WERI-Rb-1 (cell line): ENCODE measurements around the gene HCAR1.

Experiments
- DNase-seq: peaks from one replicate; pipeline ENCODE4 v3.0.0-alpha.2; 2020
- H3K27ac ChIP-seq: fragments of 250-450 bp; sonication (Bioruptor Pico); 2 replicates; pipeline ENCODE4 v1.5.1; 2020; ENCODE audit warnings: mild to moderate bottlenecking, moderate library complexity
- H3K27me3 ChIP-seq: fragments of 250-450 bp; sonication (Bioruptor Pico); 2 replicates; pipeline ENCODE4 v1.5.1; 2021; ENCODE audit warnings: mild to moderate bottlenecking, low read depth, moderate library complexity; ENCODE audit not compliant: insufficient read depth, severe bottlenecking
- H3K36me3 ChIP-seq: fragments of 250-450 bp; sonication (Bioruptor Pico); 2 replicates; pipeline ENCODE4 v1.5.1; 2020; ENCODE audit warnings: mild to moderate bottlenecking, moderate library complexity
- H3K4me3 ChIP-seq: 2 replicates; pipeline ENCODE4 v1.5.1; 2011; ENCODE audit warnings: low read depth, mild to moderate bottlenecking, control low read depth, low read length
- H3K9me3 ChIP-seq: fragments of 250-450 bp; sonication (Bioruptor Pico); 2 replicates; pipeline ENCODE4 v1.5.1; 2021; ENCODE audit warnings: mild to moderate bottlenecking, moderate library complexity; ENCODE audit not compliant: severe bottlenecking
- CTCF ChIP-seq: IDR thresholded peaks from 2 replicates; pipeline ENCODE4 v1.5.1; 2011; ENCODE audit warnings: low read depth, mild to moderate bottlenecking, control low read depth, inconsistent platforms, low read length

HCAR1 gene

GRCh38 chr12:122732611-122733010 lies 2.0 kb upstream of the HCAR1 start:
- TF ChIP-seq CTCF = no peak
- H3K4me3 ChIP-seq = no peak overlapping the region
- no peaks in the 10 kb centered on the region for H3K36me3 ChIP-seq
- H3K27ac ChIP-seq = no peak overlapping the region
- no peaks in the 10 kb centered on the region for H3K9me3 ChIP-seq
- H3K27me3 ChIP-seq = no peaks in the 10 kb centered on the region
- DNase-seq = no peak

- no peak for TF ChIP-seq CTCF
Measured at GRCh38 chr12:122732170-122732569, 1.5 kb upstream of the HCAR1 start.

GRCh38 chr12:122729583-122730214 lies 945 bp downstream of the HCAR1 start:
- TF ChIP-seq CTCF = no peak
- DNase-seq = no peak
- Histone ChIP-seq H3K36me3 (no peaks in the 10 kb centered on the region), H3K27me3 (no peaks in the 10 kb centered on the region), H3K27ac (no peak overlapping the region), H3K9me3 (no peaks in the 10 kb centered on the region), H3K4me3 (no peak overlapping the region)

More at GRCh38 chr12:122732170-122732569, 1.5 kb upstream of the HCAR1 start:
- Histone ChIP-seq H3K36me3 (no peaks in the 10 kb centered on the region), H3K27ac (no peak overlapping the region), H3K4me3 (no peak overlapping the region), H3K9me3 (no peaks in the 10 kb centered on the region), H3K27me3 (no peaks in the 10 kb centered on the region)
- DNase-seq = no peak

GRCh38 chr12:122726080-122726558 lies 4.5 kb downstream of the HCAR1 start:
- no peak for DNase-seq
- H3K9me3 ChIP-seq = no peaks in the 10 kb centered on the region
- TF ChIP-seq CTCF = no peak
- no peak overlapping the region for H3K4me3 ChIP-seq
- no peaks in the 10 kb centered on the region for H3K36me3 ChIP-seq
- no peaks in the 10 kb centered on the region for H3K27me3 ChIP-seq
- H3K27ac ChIP-seq = no peak overlapping the region

- Histone ChIP-seq H3K27me3 (no peaks in the 10 kb centered on the region), H3K4me3 (no peak overlapping the region), H3K27ac (no peak overlapping the region), H3K9me3 (no peaks in the 10 kb centered on the region), H3K36me3 (no peaks in the 10 kb centered on the region)
- no peak for TF ChIP-seq CTCF
- DNase-seq = no peak
Measured at GRCh38 chr12:122725452-122726079, 5.1 kb downstream of the HCAR1 start.
